ENCODE results near the gene ALG3. TPM values are rescaled to one million over a fixed set of nuclear protein-coding genes. Genes with fewer than 3 reads are reported as not detected.
A peak's percentile ranks its signal among the peaks of the same experiment; 100 is the strongest.

Gene ALG3
- total and polyA plus RNA-seq, 9 of the 15 experiments (the other 6 are each of a cell fraction or from before 2014, with no cell fraction given) = 37.5 to 107 (median 80.1) TPM

DNA sequence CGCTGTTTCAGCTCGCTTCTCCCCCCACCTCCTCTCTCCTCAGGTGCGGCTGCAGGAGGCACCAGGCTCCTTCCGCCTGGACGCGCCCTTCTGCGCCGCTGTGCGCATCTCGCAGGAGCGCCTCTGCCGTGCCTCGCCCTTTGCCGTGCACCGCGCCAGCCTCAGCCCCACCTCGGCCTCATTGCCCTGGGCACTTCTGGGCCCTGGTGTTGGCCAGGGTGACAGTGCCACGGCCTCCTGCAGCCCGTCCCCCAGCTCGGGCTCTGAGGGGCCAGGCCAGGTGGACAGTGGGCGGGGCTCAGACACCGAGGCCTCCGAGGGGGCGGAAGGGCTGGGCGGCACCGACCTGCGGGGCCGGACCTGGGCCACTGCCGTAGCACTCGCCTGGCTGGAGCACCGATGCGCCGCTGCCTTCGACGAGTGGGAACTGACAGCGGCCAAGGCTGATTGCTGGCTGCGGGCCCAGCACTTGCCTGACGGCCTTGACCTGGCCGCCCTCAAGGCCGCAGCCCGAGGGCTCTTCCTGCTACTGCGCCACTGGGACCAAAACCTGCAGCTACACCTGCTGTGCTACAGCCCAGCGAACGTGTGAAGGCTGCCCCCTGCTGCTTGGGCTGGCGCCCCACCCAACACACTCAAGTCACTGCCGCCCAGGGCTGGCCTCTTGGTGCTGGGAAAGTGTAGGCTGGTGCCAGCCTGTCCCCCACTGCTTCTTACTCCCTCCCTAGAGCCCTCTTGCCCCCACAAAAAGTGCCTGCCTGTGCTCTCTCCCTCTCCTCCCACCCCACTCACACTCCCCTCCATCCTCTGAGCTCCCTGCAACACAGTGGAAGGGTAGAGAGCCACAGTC, 7.1 kb downstream of the ALG3 start (continued):
- TF ChIP-seq KDM4B (IDR thresholded peaks at IDR 0.05; ENCODE audit: borderline replicate concordance in 2 of 2, low read depth in 1 of 2) (0 out of 4 replicates have a peak, but pooled peaks of 1 of the 2 experiments have one; percentile 47), TAL1 (IDR thresholded peaks at IDR 0.05) (no peak), HOXB6 (CRISPR knock-in tag; IDR thresholded peaks at IDR 0.05; ENCODE audit: borderline replicate concordance) (no peak), CCNT2 (IDR thresholded peaks at IDR 0.05; ENCODE audit: borderline replicate concordance, extremely low read depth, insufficient read length, low read depth, low read length) (peak; percentile 56), PTBP1 (IDR thresholded peaks at IDR 0.05; ENCODE audit: low read depth, low read length) (no peak), HNRNPL (IDR thresholded peaks at IDR 0.05; ENCODE audit: low read depth, low read length) (peak; percentile 52; the same call in 1 of the 2 replicates), JUN (IDR thresholded peaks at IDR 0.05; ENCODE audit: borderline replicate concordance, low read depth, low read length) (no peak), JUN (CRISPR knock-in tag; IDR thresholded peaks at IDR 0.05; ENCODE audit: borderline replicate concordance) (0 out of 2 replicates have a peak, but pooled peaks have one; percentile 26), ZBTB1 (CRISPR knock-in tag; IDR thresholded peaks at IDR 0.05; ENCODE audit: borderline replicate concordance, low read depth) (no peak), POLR2H (tag; IDR thresholded peaks at IDR 0.05; ENCODE audit: low read depth) (no peak), BHLHE40 (IDR thresholded peaks at IDR 0.05; ENCODE audit: low read length) (0 out of 2 replicates have a peak, but pooled peaks have one; percentile 18), CBX2 (IDR thresholded peaks at IDR 0.05; ENCODE audit: insufficient read depth, low read length, poor library complexity, severe bottlenecking) (no peak), RBM25 (IDR thresholded peaks at IDR 0.05; ENCODE audit: low read depth, low read length, severe bottlenecking) (no peak), SMC3 (conservative IDR thresholded peaks at IDR 0.05; ENCODE audit: insufficient read depth, low read depth, low read length) (peak; percentile 62; the same call in 1 of the 2 replicates), ZNF124 (CRISPR knock-in tag; IDR thresholded peaks at IDR 0.05) (0 out of 2 replicates have a peak, but pooled peaks have one; percentile 33), ZNF431 (CRISPR knock-in tag; IDR thresholded peaks at IDR 0.05) (no peak), TGIF2 (CRISPR knock-in tag; IDR thresholded peaks at IDR 0.05) (no peak), MTA1 (IDR thresholded peaks at IDR 0.05; ENCODE audit: borderline replicate concordance) (no peak)
- TF ChIP-seq, protein P1, sequence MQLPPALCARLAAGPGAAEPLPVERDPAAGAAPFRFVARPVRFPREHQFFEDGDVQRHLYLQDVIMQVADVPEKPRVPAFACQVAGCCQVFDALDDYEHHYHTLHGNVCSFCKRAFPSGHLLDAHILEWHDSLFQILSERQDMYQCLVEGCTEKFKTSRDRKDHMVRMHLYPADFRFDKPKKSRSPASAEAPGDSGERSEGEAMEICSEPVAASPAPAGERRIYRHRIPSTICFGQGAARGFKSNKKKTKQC (CRISPR knock-in tag; IDR thresholded peaks at IDR 0.05) = no peak
- TF ChIP-seq, protein P2, sequence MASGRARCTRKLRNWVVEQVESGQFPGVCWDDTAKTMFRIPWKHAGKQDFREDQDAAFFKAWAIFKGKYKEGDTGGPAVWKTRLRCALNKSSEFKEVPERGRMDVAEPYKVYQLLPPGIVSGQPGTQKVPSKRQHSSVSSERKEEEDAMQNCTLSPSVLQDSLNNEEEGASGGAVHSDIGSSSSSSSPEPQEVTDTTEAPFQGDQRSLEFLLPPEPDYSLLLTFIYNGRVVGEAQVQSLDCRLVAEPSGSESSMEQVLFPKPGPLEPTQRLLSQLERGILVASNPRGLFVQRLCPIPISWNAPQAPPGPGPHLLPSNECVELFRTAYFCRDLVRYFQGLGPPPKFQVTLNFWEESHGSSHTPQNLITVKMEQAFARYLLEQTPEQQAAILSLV (tag; IDR thresholded peaks at IDR 0.05) = no peak
- TF ChIP-seq, protein P3, sequence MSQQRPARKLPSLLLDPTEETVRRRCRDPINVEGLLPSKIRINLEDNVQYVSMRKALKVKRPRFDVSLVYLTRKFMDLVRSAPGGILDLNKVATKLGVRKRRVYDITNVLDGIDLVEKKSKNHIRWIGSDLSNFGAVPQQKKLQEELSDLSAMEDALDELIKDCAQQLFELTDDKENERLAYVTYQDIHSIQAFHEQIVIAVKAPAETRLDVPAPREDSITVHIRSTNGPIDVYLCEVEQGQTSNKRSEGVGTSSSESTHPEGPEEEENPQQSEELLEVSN (IDR thresholded peaks at IDR 0.05; ENCODE audit: borderline replicate concordance in 1 of 2, extremely low read depth in 1 of 2, insufficient read depth in 1 of 2, insufficient read length in 1 of 2, low read depth in 1 of 2, low read length in 1 of 2, poor library complexity in 1 of 2, severe bottlenecking in 1 of 2) = peak in 1 of 2 experiments; percentile 38
- TF ChIP-seq, protein P4, sequence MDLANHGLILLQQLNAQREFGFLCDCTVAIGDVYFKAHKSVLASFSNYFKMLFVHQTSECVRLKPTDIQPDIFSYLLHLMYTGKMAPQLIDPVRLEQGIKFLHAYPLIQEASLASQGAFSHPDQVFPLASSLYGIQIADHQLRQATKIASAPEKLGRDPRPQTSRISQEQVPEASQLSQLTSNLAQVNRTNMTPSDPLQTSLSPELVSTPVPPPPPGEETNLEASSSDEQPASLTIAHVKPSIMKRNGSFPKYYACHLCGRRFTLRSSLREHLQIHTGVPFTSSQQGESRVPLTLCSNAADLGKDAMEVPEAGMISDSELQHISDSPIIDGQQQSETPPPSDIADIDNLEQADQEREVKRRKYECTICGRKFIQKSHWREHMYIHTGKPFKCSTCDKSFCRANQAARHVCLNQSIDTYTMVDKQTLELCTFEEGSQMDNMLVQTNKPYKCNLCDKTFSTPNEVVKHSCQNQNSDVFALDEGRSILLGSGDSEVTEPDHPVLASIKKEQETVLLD (IDR thresholded peaks at IDR 0.05) = no peak

Data from K562 (cell line).